ENCODE measurements around the gene MECP2.

Gene MECP2

DNA sequence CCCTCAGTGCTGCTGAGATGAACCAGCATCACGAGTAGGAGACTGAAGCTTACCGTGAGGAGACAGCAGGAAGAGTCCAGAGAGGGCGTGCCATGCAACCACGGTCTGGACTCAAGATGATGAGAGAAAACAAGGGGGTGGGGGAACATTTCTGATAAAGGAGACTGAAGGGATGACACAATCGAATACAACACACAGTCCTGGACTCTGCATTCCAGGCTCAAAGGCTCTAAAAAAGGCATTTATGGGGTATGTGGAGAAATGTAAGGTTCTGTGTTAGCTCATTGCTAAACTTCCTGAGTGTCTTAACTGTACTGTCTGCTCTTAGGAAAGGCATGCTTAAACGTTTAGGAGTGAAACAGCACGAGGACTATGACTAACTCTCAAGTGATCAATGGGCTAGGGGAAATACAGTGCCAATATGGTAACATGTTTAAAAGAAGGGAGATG lies 57.2 kb downstream of the MECP2 start:
- DNase-seq (ENCODE audit: low read depth in 2 of 2): peak; percentile 83 to 89
- H3K4me3 ChIP-seq (replicated peaks in 1 of 2; ENCODE audit: low read depth in 2 of 2, low read length in 2 of 2): no peak overlapping the region
- TF ChIP-seq, protein P1, sequence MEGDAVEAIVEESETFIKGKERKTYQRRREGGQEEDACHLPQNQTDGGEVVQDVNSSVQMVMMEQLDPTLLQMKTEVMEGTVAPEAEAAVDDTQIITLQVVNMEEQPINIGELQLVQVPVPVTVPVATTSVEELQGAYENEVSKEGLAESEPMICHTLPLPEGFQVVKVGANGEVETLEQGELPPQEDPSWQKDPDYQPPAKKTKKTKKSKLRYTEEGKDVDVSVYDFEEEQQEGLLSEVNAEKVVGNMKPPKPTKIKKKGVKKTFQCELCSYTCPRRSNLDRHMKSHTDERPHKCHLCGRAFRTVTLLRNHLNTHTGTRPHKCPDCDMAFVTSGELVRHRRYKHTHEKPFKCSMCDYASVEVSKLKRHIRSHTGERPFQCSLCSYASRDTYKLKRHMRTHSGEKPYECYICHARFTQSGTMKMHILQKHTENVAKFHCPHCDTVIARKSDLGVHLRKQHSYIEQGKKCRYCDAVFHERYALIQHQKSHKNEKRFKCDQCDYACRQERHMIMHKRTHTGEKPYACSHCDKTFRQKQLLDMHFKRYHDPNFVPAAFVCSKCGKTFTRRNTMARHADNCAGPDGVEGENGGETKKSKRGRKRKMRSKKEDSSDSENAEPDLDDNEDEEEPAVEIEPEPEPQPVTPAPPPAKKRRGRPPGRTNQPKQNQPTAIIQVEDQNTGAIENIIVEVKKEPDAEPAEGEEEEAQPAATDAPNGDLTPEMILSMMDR (IDR thresholded peaks at IDR 0.05; ENCODE audit: low read depth, low read length): no peak

DNA sequence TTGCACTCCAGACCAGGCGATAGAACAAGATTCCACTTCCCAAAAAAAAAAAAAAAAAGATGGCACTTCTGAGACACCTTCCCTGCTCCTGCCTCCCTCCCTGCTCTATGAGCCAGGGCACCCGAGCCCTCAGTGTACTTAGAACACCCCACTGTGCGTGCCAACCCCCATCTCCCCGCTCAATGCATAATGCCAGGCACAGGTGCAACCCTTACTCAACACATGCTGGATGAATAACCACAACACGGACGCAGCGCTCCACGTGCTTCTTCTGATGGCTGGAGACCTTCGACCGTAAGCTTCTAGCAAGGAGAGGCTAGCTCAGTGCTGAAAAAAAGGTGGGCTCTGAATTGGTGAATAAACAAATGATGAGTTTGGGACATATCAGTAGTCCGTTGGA lies 57.9 kb downstream of the MECP2 start:
- DNase-seq (ENCODE audit: low read depth in 2 of 2): no peak
- H3K4me3 ChIP-seq (replicated peaks in 1 of 2; ENCODE audit: low read depth in 2 of 2, low read length in 2 of 2): no peak overlapping the region
- TF ChIP-seq, protein P1 (IDR thresholded peaks at IDR 0.05; ENCODE audit: low read depth, low read length): no peak

DNA sequence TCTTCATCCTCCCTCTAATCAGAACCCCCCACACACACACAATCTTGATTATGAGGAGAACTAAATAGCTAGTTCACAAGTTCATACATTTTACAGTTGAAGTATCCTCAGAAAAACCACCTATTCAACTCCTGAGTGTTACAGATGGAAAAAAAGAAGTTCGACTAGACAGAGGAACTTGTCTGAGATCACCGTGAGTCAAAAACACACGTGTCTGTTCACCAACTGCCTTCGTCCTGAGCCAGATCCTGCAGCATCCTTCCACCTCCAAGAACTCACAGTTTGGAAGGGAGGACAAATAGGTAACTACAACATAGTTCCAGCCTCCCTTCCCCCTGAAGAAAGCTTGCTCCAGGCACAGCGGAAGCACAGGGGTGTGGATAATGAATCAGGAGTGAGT lies 58.9 kb downstream of the MECP2 start:
- TF ChIP-seq, protein P1 (IDR thresholded peaks at IDR 0.05; ENCODE audit: low read depth, low read length): no peak
- H3K4me3 ChIP-seq (replicated peaks in 1 of 2; ENCODE audit: low read depth in 2 of 2, low read length in 2 of 2): no peak overlapping the region
- DNase-seq (ENCODE audit: low read depth in 2 of 2): no peak

DNA sequence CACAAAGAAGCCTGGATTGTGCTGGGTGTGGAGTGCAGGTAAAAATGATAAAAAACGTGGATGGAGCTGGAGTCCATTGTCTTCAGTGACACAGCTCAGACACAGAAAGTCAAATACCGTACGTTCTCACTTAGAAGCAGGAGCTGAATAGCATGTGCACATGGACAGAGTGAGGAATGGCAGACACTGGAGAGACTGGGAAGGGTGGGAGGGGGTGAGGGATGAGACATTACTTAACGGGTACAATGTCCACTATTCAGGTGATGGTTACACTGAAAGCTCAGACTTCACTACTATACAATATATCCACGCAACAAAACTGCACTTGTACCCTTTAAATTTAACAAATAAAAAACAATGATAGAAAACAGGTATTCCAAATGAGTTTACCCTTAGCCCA lies 59.8 kb downstream of the MECP2 start:
- no peak for DNase-seq (ENCODE audit: low read depth in 2 of 2)
- TF ChIP-seq, protein P1 (IDR thresholded peaks at IDR 0.05; ENCODE audit: low read depth, low read length): no peak
- no peak overlapping the region for H3K4me3 ChIP-seq (replicated peaks in 1 of 2; ENCODE audit: low read depth in 2 of 2, low read length in 2 of 2)

DNA sequence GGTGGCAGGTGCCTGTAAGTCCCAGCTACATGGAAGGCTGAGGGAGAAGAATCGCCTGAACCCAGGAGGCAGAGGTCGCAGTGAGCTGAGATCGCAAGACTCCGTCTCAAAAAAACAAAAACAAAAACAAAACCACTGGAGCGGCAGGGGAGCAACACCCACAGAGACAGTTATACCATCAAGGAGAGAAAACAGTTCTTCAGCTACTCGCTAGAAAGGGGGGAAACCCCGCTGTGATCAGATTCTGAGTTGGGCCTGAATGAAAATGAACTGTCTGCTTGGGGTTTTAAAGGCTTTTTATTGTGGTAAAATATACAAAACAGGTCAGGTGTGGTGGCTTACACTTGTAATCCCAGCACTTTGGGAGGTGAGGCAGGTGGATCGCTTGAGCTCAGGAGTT lies 61.0 kb downstream of the MECP2 start:
- no peak for DNase-seq (ENCODE audit: low read depth in 2 of 2)
- H3K4me3 ChIP-seq (replicated peaks in 1 of 2; ENCODE audit: low read depth in 2 of 2, low read length in 2 of 2): no peak overlapping the region
- TF ChIP-seq, protein P1 (IDR thresholded peaks at IDR 0.05; ENCODE audit: low read depth, low read length): no peak

DNA sequence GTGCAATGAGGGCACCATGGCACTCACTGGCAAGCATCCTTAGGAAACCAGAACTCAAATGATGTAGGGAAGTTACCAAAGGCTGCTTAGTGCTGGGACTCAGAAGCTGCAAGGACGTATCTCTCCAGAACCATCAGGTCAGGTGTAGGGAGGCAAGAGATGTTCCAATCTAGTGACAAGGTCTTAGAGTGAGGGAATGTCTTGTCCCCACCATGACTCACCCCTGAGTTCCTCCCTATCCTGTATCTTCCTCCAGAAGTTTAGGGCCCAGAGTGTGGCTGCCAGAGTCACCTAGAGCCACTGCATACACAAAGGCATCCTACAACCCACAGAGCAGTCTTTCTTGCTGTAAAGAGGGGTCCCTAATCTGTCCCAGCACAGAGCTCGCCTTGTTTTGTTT lies 63.7 kb downstream of the MECP2 start:
- TF ChIP-seq, protein P1 (IDR thresholded peaks at IDR 0.05; ENCODE audit: low read depth, low read length): no peak
- H3K4me3 ChIP-seq (replicated peaks in 1 of 2; ENCODE audit: low read depth in 2 of 2, low read length in 2 of 2): no peak overlapping the region

DNA sequence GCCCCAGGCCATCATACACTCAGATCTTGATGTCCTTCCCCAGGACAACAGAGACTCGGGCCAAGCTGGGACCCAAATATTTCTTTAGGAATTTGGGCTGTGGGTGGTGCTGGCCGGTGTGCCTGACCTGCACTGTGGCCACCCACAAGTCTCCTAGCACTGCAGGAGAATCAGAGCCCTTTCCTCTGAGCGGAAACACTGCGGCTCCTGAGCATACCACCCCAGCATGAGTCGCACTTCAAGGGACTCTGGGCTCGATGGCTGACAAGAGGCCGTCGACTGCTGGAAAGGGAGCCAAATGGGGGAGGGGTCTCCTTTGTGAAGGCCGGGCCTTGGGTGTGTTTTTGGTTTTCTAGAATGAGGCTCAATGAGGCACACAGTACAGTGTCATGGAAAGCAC lies 64.9 kb downstream of the MECP2 start:
- H3K4me3 ChIP-seq (replicated peaks in 1 of 2; ENCODE audit: low read depth in 2 of 2, low read length in 2 of 2): no peak overlapping the region

More for the DNA sequence above, 63.7 kb downstream of the MECP2 start:
- no peak for DNase-seq (ENCODE audit: low read depth in 2 of 2)

More for the DNA sequence above, 64.9 kb downstream of the MECP2 start:
- TF ChIP-seq, protein P1 (IDR thresholded peaks at IDR 0.05; ENCODE audit: low read depth, low read length): no peak
- DNase-seq (ENCODE audit: low read depth in 2 of 2): no peak
